ENCODE measurements around the gene RBM28. TPM values are rescaled to one million over a fixed set of nuclear protein-coding genes. Genes with fewer than 3 reads are reported as not detected.
"Not testable (repeated sequence)": the region's sequence is repeated elsewhere in the genome, so short reads cannot be mapped to it uniquely, and the experiment has no call there.

The RBM28 gene
- total and polyA plus RNA-seq, 2 donors = 19.9 to 24.7 TPM

DNA sequence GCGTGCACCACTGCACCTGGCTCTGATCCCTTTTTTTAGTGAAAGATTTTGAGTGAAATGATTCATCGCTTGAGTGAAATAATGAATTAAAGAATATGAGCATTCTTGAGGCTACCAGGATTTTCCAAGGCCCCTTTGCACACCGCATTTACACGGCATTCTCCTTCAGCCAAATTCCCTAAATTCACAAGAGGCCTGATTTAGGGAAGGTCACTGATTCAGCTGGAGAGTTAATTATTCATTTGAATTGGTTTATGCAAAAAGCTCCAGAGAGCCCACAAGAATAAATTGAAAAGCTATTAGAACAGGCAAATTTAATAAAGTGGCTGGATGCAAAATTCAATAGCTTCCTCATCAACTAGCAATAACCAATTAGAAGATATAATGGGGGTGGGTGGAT lies 56.2 kb downstream of the RBM28 start:
- H3K27ac ChIP-seq (ENCODE audit: low read depth in 1 of 2, low read length in 1 of 2) = no peak overlapping the region
- no peak for DNase-seq (ENCODE audit: low read depth in 6 of 9, low spot score in 9 of 9)
- no peaks in the 10 kb centered on the region for H3K9me3 ChIP-seq (ENCODE audit: control insufficient read depth in 2 of 2, insufficient read depth in 1 of 2, low read length in 1 of 2)
- 98% methylated on average over 4 of the region's 4 CpGs for WGBS
- H3K27me3 ChIP-seq (ENCODE audit: control insufficient read depth in 2 of 2, insufficient read depth in 1 of 2, low read length in 1 of 2) = no peaks in the 10 kb centered on the region
- no peaks in the 10 kb centered on the region for H3K36me3 ChIP-seq (ENCODE audit: control insufficient read depth in 2 of 2, insufficient read depth in 2 of 2, low read length in 1 of 2)
- no peak overlapping the region for H3K4me3 ChIP-seq (ENCODE audit: low read length in 2 of 2)
- H3K4me1 ChIP-seq (ENCODE audit: control insufficient read depth in 2 of 2, insufficient read depth in 2 of 2, low read length in 2 of 2) = no peaks in the 10 kb centered on the region

DNA sequence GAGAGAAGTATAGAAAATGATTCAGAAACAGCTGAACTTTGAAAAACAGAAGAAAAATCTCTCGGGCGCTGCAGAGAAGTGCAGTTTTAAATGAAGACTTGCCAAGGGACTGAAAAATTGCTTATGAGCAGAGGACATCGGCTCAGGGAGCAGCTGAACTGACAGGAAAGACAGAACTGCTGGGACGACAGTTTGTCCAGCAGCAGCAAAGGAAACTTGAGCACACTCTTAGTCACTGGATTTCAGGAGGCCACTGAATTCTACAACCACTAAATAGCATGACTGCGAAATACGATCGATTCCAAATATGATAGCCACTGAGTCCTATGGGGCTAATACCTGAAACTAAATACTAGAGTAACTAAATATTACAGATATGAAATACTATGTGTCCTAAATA lies 59.6 kb downstream of the RBM28 start:
- Histone ChIP-seq H3K4me1 (ENCODE audit: control insufficient read depth in 2 of 2, insufficient read depth in 2 of 2, low read length in 2 of 2) (no peaks in the 10 kb centered on the region), H3K36me3 (ENCODE audit: control insufficient read depth in 2 of 2, insufficient read depth in 2 of 2, low read length in 1 of 2) (no peaks in the 10 kb centered on the region), H3K27me3 (ENCODE audit: control insufficient read depth in 2 of 2, insufficient read depth in 1 of 2, low read length in 1 of 2) (no peaks in the 10 kb centered on the region), H3K9me3 (ENCODE audit: control insufficient read depth in 2 of 2, insufficient read depth in 1 of 2, low read length in 1 of 2) (peaks cover 0 to 12% of the 10 kb centered on the region in 2 donors), H3K27ac (ENCODE audit: low read depth in 1 of 2, low read length in 1 of 2) (no peak overlapping the region), H3K4me3 (ENCODE audit: low read length in 2 of 2) (no peak overlapping the region)
- no peak for DNase-seq (ENCODE audit: low read depth in 6 of 9, low spot score in 9 of 9)
- WGBS = 97% methylated on average over 7 of the region's 7 CpGs

DNA sequence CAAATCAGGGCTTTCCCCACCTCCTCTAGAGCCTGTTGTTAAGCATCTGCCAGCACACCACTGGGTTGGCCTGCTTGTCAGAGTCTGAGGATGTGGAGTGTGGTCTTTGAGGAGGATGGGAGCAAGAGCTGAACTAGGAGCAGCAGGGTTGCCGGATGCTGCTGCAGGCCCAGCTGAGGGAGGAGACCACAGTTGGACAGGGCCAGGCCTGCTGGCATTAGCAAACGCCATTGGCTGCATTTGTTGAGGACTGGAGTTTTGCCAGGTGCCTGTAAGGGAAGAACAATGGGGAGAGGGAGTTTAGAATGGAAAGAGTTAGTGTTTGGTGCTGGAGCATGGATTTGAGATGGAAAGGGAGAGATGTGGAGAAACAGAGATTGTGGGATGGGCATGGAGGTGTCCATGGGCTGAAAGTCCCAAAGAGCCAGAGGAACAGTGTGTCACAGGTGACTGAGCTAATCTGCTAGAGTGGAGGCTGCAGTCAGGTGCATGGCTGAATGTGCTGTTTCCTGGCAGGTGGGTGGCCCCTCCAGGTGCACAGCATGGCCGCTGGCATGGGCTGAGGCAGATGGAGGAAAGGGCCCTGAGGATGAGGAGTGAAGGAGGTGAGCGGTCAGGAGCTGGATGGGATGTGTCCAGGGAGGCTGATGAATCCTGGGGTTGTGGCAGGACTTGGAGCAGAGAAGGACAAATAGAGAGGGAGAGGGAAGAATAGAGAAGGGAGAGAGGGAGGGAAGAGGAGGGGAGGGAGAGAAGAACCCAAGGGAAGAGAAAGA lies 61.9 kb downstream of the RBM28 start:
- H3K27ac ChIP-seq (ENCODE audit: low read depth in 1 of 2, low read length in 1 of 2) = no peak overlapping the region
- no peak for DNase-seq (ENCODE audit: low read depth in 6 of 9, low spot score in 9 of 9)
- no peaks in the 10 kb centered on the region for H3K27me3 ChIP-seq (ENCODE audit: control insufficient read depth in 2 of 2, insufficient read depth in 1 of 2, low read length in 1 of 2)
- no peak overlapping the region for H3K4me3 ChIP-seq (ENCODE audit: low read length in 2 of 2)
- H3K36me3 ChIP-seq (ENCODE audit: control insufficient read depth in 2 of 2, insufficient read depth in 2 of 2, low read length in 1 of 2) = no peaks in the 10 kb centered on the region
- 95% methylated on average over 4 of the region's 4 CpGs for WGBS
- no peaks in the 10 kb centered on the region for H3K4me1 ChIP-seq (ENCODE audit: control insufficient read depth in 2 of 2, insufficient read depth in 2 of 2, low read length in 2 of 2)
- peaks cover 0 to 12% of the 10 kb centered on the region in 2 donors for H3K9me3 ChIP-seq (ENCODE audit: control insufficient read depth in 2 of 2, insufficient read depth in 1 of 2, low read length in 1 of 2)

DNA sequence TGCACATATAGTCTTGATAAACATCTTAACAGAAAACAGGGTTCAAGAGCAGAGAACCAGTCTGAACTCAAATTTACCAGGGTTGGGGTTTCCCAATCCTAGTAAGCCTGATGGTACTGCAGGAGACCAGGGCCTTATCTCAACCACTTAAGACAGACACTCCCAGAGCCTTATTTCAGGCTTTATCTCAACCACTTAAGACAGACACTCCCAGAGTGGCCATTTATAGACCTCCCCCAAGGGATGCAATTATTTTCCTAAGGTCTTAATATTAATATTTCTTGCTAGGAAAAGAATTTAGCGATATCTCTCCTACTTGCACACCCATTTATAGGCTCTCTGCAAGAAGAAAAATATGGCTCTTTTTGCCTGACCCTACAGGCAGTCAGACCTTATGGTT lies 63.3 kb downstream of the RBM28 start:
- not testable (repeated sequence) for H3K27ac ChIP-seq (ENCODE audit: low read depth in 1 of 2, low read length in 1 of 2); H3K36me3 ChIP-seq (ENCODE audit: control insufficient read depth in 2 of 2, insufficient read depth in 2 of 2, low read length in 1 of 2); H3K27me3 ChIP-seq (ENCODE audit: control insufficient read depth in 2 of 2, insufficient read depth in 1 of 2, low read length in 1 of 2); H3K4me1 ChIP-seq (ENCODE audit: control insufficient read depth in 2 of 2, insufficient read depth in 2 of 2, low read length in 2 of 2); DNase-seq (ENCODE audit: low read depth in 6 of 9, low spot score in 9 of 9); H3K4me3 ChIP-seq (ENCODE audit: low read length in 2 of 2)
- peaks cover 0 to 12% of the 10 kb centered on the region in 2 donors for H3K9me3 ChIP-seq (ENCODE audit: control insufficient read depth in 2 of 2, insufficient read depth in 1 of 2, low read length in 1 of 2)
- 93% methylated on average over 1 of the region's 1 CpG for WGBS

DNA sequence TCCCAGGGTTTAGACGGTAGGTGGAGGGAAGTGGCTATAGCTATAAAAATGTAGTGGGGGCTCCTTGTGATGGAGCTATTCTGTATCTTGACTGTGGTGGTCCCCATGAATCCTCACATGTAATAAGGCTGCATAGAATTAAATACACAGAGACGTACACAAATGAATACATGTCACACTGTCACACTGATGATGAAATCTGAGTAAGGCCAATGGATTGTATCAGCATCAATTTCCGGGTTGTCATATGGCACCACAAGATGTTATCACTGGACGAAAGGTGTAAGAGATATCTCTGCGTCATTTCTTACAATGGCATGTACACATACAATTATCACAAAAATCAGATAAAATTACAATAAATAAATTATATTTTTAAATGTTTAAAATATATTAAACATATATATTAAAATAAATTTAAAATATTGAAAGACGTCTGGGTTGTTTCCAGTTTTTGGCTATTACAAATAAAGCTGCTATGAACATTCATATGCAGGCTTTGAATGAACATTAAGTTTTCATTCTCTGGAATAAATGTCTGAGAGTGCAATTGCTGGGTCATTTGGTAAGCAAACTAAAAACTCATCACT lies 64.5 kb downstream of the RBM28 start:
- Histone ChIP-seq H3K27ac (ENCODE audit: low read depth in 1 of 2, low read length in 1 of 2) (no peak overlapping the region), H3K9me3 (ENCODE audit: control insufficient read depth in 2 of 2, insufficient read depth in 1 of 2, low read length in 1 of 2) (peaks cover 0 to 12% of the 10 kb centered on the region in 2 donors), H3K27me3 (ENCODE audit: control insufficient read depth in 2 of 2, insufficient read depth in 1 of 2, low read length in 1 of 2) (no peaks in the 10 kb centered on the region), H3K4me1 (ENCODE audit: control insufficient read depth in 2 of 2, insufficient read depth in 2 of 2, low read length in 2 of 2) (no peaks in the 10 kb centered on the region), H3K36me3 (ENCODE audit: control insufficient read depth in 2 of 2, insufficient read depth in 2 of 2, low read length in 1 of 2) (no peaks in the 10 kb centered on the region), H3K4me3 (ENCODE audit: low read length in 2 of 2) (no peak overlapping the region)
- WGBS = 98% methylated on average over 6 of the region's 6 CpGs
- no peak for DNase-seq (ENCODE audit: low read depth in 6 of 9, low spot score in 9 of 9)

DNA sequence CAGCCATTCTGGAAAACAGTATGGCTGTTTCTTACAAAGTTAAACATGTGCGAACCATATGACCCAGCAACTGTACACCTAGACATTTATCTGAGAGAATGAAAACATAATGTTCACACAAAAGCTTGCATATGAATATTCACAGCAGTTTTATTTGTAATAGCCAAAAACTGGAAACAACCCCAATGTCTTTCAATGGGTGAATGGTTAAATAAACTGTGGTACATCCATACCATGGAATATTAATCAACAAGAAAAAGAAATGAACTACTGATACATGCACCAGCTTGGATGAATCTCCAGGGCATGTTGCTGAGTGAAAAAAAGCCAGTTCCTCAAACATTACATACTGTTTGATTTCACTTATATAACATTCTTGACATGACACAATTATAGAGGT lies 65.3 kb downstream of the RBM28 start:
- no peak for DNase-seq (ENCODE audit: low read depth in 6 of 9, low spot score in 9 of 9)
- H3K9me3 ChIP-seq (ENCODE audit: control insufficient read depth in 2 of 2, insufficient read depth in 1 of 2, low read length in 1 of 2) = peaks cover 0 to 12% of the 10 kb centered on the region in 2 donors
- H3K4me3 ChIP-seq (ENCODE audit: low read length in 2 of 2) = no peak overlapping the region
- no peak overlapping the region for H3K27ac ChIP-seq (ENCODE audit: low read depth in 1 of 2, low read length in 1 of 2)
- H3K36me3 ChIP-seq (ENCODE audit: control insufficient read depth in 2 of 2, insufficient read depth in 2 of 2, low read length in 1 of 2) = no peaks in the 10 kb centered on the region
- WGBS = 97% methylated on average over 1 of the region's 1 CpG
- H3K4me1 ChIP-seq (ENCODE audit: control insufficient read depth in 2 of 2, insufficient read depth in 2 of 2, low read length in 2 of 2) = no peaks in the 10 kb centered on the region
- H3K27me3 ChIP-seq (ENCODE audit: control insufficient read depth in 2 of 2, insufficient read depth in 1 of 2, low read length in 1 of 2) = peaks cover 0 to under 1% of the 10 kb centered on the region in 2 donors

DNA sequence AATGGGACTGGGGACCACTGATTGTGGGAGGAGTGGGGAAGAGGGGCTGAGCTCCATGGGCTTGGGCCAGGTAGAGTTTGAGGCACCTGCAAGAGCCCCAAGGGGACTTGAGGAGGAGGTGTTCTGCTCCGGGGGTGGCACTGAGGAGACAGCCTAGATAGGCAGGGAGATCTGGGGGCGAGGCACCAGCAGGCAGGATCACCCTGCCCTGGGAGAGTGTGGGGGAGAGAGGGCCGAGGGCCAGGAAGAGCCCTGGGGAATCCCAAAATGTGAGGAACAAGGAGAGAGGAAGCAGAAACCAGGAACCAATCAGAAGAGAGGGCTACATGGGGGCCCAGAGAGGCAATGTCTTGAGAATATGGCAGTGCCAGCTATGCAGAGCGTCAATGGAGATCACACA lies 68.0 kb downstream of the RBM28 start:
- Histone ChIP-seq H3K9me3 (ENCODE audit: control insufficient read depth in 2 of 2, insufficient read depth in 1 of 2, low read length in 1 of 2) (peaks cover 0 to 10% of the 10 kb centered on the region in 2 donors), H3K4me3 (ENCODE audit: low read length in 2 of 2) (no peak overlapping the region), H3K27ac (ENCODE audit: low read depth in 1 of 2, low read length in 1 of 2) (no peak overlapping the region), H3K36me3 (ENCODE audit: control insufficient read depth in 2 of 2, insufficient read depth in 2 of 2, low read length in 1 of 2) (no peaks in the 10 kb centered on the region), H3K27me3 (ENCODE audit: control insufficient read depth in 2 of 2, insufficient read depth in 1 of 2, low read length in 1 of 2) (peaks cover 20 to 25% of the 10 kb centered on the region in 2 donors), H3K4me1 (ENCODE audit: control insufficient read depth in 2 of 2, insufficient read depth in 2 of 2, low read length in 2 of 2) (peaks cover 0 to 2% of the 10 kb centered on the region in 2 donors)
- WGBS = 96% methylated on average over 4 of the region's 4 CpGs
- DNase-seq (ENCODE audit: low read depth in 6 of 9, low spot score in 9 of 9) = no peak

DNA sequence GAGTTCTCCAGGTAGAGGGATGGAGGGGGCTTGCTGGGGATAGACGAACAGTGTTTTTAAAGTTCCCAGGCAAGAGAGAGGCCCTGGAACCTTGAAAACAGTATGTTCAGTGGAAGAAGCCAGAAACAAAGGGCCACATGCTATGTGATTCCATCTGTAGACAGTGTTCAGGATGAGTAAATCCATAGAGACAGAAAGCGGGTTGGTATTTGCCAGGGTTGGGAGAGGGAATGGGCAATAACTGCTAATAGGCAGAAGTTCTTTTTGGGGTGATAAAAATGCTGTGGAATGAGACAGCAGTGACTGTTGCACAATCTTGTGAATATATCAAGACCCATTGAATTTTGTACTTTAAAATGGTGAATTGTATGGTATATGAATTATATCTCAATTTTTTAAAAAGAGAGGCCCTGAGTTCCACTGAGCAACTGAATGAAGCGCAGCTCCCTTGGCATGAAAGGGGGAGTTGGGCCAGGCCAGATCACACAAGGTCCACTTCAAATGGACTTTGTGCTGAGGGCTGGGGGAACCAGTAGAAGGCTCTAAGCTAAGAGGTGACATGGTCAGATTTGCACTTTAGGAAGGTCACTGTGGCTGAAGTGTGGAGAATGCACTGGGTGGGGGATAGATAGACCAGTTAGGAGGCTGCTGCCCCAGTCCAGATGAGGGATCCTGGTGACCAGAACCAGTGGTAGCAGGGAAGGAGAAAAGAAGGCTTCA lies 68.7 kb downstream of the RBM28 start:
- no peak for DNase-seq (ENCODE audit: low read depth in 6 of 9, low spot score in 9 of 9)
- Histone ChIP-seq H3K4me1 (ENCODE audit: control insufficient read depth in 2 of 2, insufficient read depth in 2 of 2, low read length in 2 of 2) (peaks cover 0 to 2% of the 10 kb centered on the region in 2 donors), H3K9me3 (ENCODE audit: control insufficient read depth in 2 of 2, insufficient read depth in 1 of 2, low read length in 1 of 2) (peaks cover 0 to 10% of the 10 kb centered on the region in 2 donors), H3K36me3 (ENCODE audit: control insufficient read depth in 2 of 2, insufficient read depth in 2 of 2, low read length in 1 of 2) (no peaks in the 10 kb centered on the region), H3K27me3 (ENCODE audit: control insufficient read depth in 2 of 2, insufficient read depth in 1 of 2, low read length in 1 of 2) (peaks cover 22 to 27% of the 10 kb centered on the region in 2 donors), H3K27ac (ENCODE audit: low read depth in 1 of 2, low read length in 1 of 2) (no peak overlapping the region), H3K4me3 (ENCODE audit: low read length in 2 of 2) (no peak overlapping the region)
- WGBS = 64% methylated on average over 3 of the region's 3 CpGs

DNA sequence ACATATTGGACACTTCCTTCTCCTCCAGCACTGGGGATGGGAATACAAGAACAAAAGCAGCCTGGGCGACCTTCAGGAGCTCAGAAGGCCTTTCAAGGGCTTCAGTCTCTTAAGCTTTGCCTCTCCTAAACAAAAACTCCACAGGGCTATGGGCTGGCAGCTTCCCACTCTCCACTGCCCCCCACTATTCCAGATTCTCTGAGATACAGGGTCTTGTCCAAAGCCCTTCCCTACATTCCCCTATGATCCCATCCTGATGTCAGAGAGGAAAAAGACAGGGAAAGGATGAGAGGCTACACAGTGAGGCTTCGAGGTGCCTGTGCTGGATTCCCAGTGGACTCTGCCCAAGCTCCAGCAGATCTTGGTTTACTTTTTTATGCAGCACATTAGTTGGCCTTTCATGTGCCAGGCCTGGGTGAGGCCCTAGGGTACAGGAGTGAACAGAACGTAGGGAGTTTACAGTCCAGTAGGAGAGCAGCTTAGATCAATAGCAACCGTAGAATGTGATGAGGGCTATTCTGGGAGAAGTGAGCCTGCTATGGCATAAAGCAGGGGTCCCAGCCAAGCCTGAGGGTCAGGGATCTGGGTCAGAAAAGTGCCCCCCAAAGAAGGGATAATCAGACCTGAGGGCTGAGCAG lies 69.3 kb downstream of the RBM28 start:
- WGBS = 92% methylated on average over 4 of the region's 4 CpGs
- Histone ChIP-seq H3K27me3 (ENCODE audit: control insufficient read depth in 2 of 2, insufficient read depth in 1 of 2, low read length in 1 of 2) (peaks cover 22 to 27% of the 10 kb centered on the region in 2 donors), H3K4me3 (ENCODE audit: low read length in 2 of 2) (no peak overlapping the region), H3K9me3 (ENCODE audit: control insufficient read depth in 2 of 2, insufficient read depth in 1 of 2, low read length in 1 of 2) (peaks cover 0 to 10% of the 10 kb centered on the region in 2 donors), H3K27ac (ENCODE audit: low read depth in 1 of 2, low read length in 1 of 2) (no peak overlapping the region), H3K4me1 (ENCODE audit: control insufficient read depth in 2 of 2, insufficient read depth in 2 of 2, low read length in 2 of 2) (peaks cover 0 to 2% of the 10 kb centered on the region in 2 donors), H3K36me3 (ENCODE audit: control insufficient read depth in 2 of 2, insufficient read depth in 2 of 2, low read length in 1 of 2) (no peaks in the 10 kb centered on the region)
- DNase-seq (ENCODE audit: low read depth in 6 of 9, low spot score in 9 of 9) = no peak
